B cell (primary cell): ENCODE results near the gene RAC2.

ENCODE experiments used
- CTCF ChIP-seq: fragments of 200-600 bp; IDR thresholded peaks from one replicate; pipeline ENCODE4 v1.8.0; 2022; ENCODE audit warnings: antibody characterized with exemption, mild to moderate bottlenecking
- EZH2 ChIP-seq: IDR thresholded peaks from 2 replicates; pipeline ENCODE4 v1.6.1; 2012; ENCODE audit warnings: borderline replicate concordance, low read depth, mild to moderate bottlenecking, moderate library complexity, low read length; ENCODE audit not compliant: insufficient read depth, poor library complexity, severe bottlenecking

GRCh38 chr22:37274380-37274862 lies 30.4 kb upstream of the RAC2 start:
- TF ChIP-seq CTCF = no peak
- no peak for TF ChIP-seq EZH2
